Activated CD4-positive, alpha-beta T cell treated with anti-CD3 and anti-CD28 coated beads for 36 hours (primary cell): ENCODE results near the gene PCED1B. TPM values are rescaled to one million over a fixed set of nuclear protein-coding genes. Genes with fewer than 3 reads are reported as not detected.
"Not testable (repeated sequence)": the region's sequence is repeated elsewhere in the genome, so short reads cannot be mapped to it uniquely, and the experiment has no call there.

Source experiments
- ATAC-seq: fragments of 200-7000 bp; cut with Tn5 transposase; one replicate; pipeline ENCODE4 v1.10.0; 2021; ENCODE audit warnings: mild to moderate bottlenecking, moderate library complexity
- CTCF ChIA-PET: fragments of 350-600 bp; sonication (Branson Sonifier 250); formaldehyde crosslinking; loops from one replicate; lab custom pipeline; 2021; ENCODE audit warnings: antibody characterized with exemption; lab: Charles Lee
- POLR2A ChIA-PET: fragments of 350-600 bp; sonication (Branson Sonifier 250); formaldehyde crosslinking; loops from one replicate; lab custom pipeline; 2021; ENCODE audit warnings: antibody characterized with exemption, inconsistent platforms; lab: Charles Lee
- DNase-seq: peaks from one replicate; pipeline ENCODE4 v3.0.0-alpha.2; 2020
- H3K27ac Mint-ChIP-seq: one replicate; pipeline ENCODE4 v1.8.0; 2021; ENCODE audit warnings: mixed read lengths
- H3K27me3 Mint-ChIP-seq: one replicate; pipeline ENCODE4 v1.8.0; 2021; ENCODE audit warnings: mixed read lengths
- H3K36me3 Mint-ChIP-seq: one replicate; pipeline ENCODE4 v1.8.0; 2021; ENCODE audit warnings: low read depth, mixed read lengths
- H3K4me1 Mint-ChIP-seq: one replicate; pipeline ENCODE4 v1.8.0; 2021; ENCODE audit warnings: mixed read lengths
- H3K4me3 Mint-ChIP-seq: one replicate; pipeline ENCODE4 v1.8.0; 2021; ENCODE audit warnings: mild to moderate bottlenecking, moderate library complexity, mixed read lengths
- H3K9me3 Mint-ChIP-seq: one replicate; pipeline ENCODE4 v1.8.0; 2021; ENCODE audit warnings: low read depth, mixed read lengths
- intact Hi-C, 2 experiments: fragments of 100-400 bp; cut with DNase I in 1 of 2; cut with micrococcal nuclease in 1 of 2; formaldehyde crosslinking; loops; one replicate each; pipeline versions ENCODE4 v1.14.2 to v1.15.1; 2022 to 2024; cut with DNase I, micrococcal nuclease
- total RNA-seq, 2 experiments: library from RNA; stranded (reverse); gene quantifications; one replicate each; pipeline ENCODE4 v1.2.3, GENCODE V29; 2021

Gene PCED1B
- total RNA-seq, 2 experiments from 2014 or later, result 76.3 to 82.3 TPM

- intact Hi-C loops, result loop anchor here (1.0 to 10.0 kb wide), 11 partner anchors 61 to 1491 kb away; partner anchors contain the start of genes ARID2 (in 2 of the 2), AMIGO2 (in 1 of the 2), PCED1B (in 1 of the 2) and RPAP3 (in 1 of the 2)
- H3K4me3 Mint-ChIP-seq, result peak overlapping the region; percentile 89
- ATAC-seq (peak; percentile 43), DNase-seq (peak; percentile 81)
- peak overlapping the region; percentile 96 for H3K27ac Mint-ChIP-seq
- peaks cover 82% of the 10 kb centered on the region for H3K36me3 Mint-ChIP-seq
- no peaks in the 10 kb centered on the region for H3K9me3 Mint-ChIP-seq
- peaks cover 38% of the 10 kb centered on the region for H3K4me1 Mint-ChIP-seq
- CTCF ChIA-PET, result interaction anchor here (0.7 to 3.8 kb wide), 15 partner anchors 9 to 471 kb away, joined by 3 to 32 read pairs (median 4); no protein-coding TSS in a partner anchor
- POLR2A ChIA-PET, result interaction anchor here (0.7 to 1.6 kb wide), 7 partner anchors 9 to 181 kb away, joined by 3 to 9 read pairs (median 5); partner anchors contain the start of genes AMIGO2 and PCED1B
- H3K27me3 Mint-ChIP-seq, result no peaks in the 10 kb centered on the region
Measured at GRCh38 chr12:47216150-47216677, 136.8 kb downstream of the PCED1B start.

- Mint-ChIP-seq H3K4me3 (peak overlapping the region; percentile 89), H3K36me3 (peaks cover 86% of the 10 kb centered on the region), H3K4me1 (peaks cover 42% of the 10 kb centered on the region), H3K27ac (peak overlapping the region; percentile 96)
- not testable (repeated sequence) for H3K9me3 Mint-ChIP-seq, H3K27me3 Mint-ChIP-seq, ATAC-seq
- peak; percentile 53 for DNase-seq
- intact Hi-C loops, result loop anchor here (2.0 to 10.0 kb wide), 9 partner anchors 59 to 1493 kb away; partner anchors contain the start of genes ARID2 (in 2 of the 2), AMIGO2 (in 1 of the 2), PCED1B (in 1 of the 2) and RPAP3 (in 1 of the 2)
- CTCF ChIA-PET, result interaction anchor here (1.2 to 3.2 kb wide), 5 partner anchors 9 to 185 kb away, joined by 5 to 19 read pairs (median 5); no protein-coding TSS in a partner anchor
- POLR2A ChIA-PET, result interaction anchor here (0.8 to 1.3 kb wide), 4 partner anchors 10 to 202 kb away, joined by 4 to 10 read pairs (median 4); no protein-coding TSS in a partner anchor
Measured at GRCh38 chr12:47217595-47217869, 138.1 kb downstream of the PCED1B start.

GRCh38 chr12:47218191-47218654 is 138.8 kb downstream of the PCED1B start:
- DNase-seq (peak; percentile 73), ATAC-seq (peak; percentile 42)
- Mint-ChIP-seq H3K4me3 (peak overlapping the region; percentile 89), H3K9me3 (no peaks in the 10 kb centered on the region), H3K36me3 (peaks cover 86% of the 10 kb centered on the region), H3K27me3 (no peaks in the 10 kb centered on the region), H3K4me1 (peaks cover 43% of the 10 kb centered on the region), H3K27ac (peak overlapping the region; percentile 96)
- intact Hi-C loops, result loop anchor here (5.0 to 10.0 kb wide), 6 partner anchors 186 to 1493 kb away; partner anchors contain the start of genes ARID2 (in 2 of the 2), RPAP3 (in 1 of the 2), SCAF11 (in 1 of the 2) and SLC38A2 (in 1 of the 2)
- POLR2A ChIA-PET, result interaction anchor here (0.6 to 1.3 kb wide), 8 partner anchors 11 to 201 kb away, joined by 3 to 10 read pairs (median 4); partner anchors contain the start of gene AMIGO2
- CTCF ChIA-PET, result interaction anchor here (0.5 to 1.5 kb wide), 10 partner anchors 8 to 186 kb away, joined by 3 to 7 read pairs (median 4); no protein-coding TSS in a partner anchor

- Mint-ChIP-seq H3K9me3 (no peaks in the 10 kb centered on the region), H3K4me3 (peak overlapping the region; percentile 89), H3K27ac (peak overlapping the region; percentile 86), H3K27me3 (no peaks in the 10 kb centered on the region), H3K36me3 (peaks cover 83% of the 10 kb centered on the region), H3K4me1 (peaks cover 47% of the 10 kb centered on the region)
- intact Hi-C loops, result loop anchor here (5.0 to 10.0 kb wide), 6 partner anchors 187 to 1494 kb away; partner anchors contain the start of genes ARID2 (in 2 of the 2), RPAP3 (in 1 of the 2), SCAF11 (in 1 of the 2) and SLC38A2 (in 1 of the 2)
- DNase-seq, result no peak
- ATAC-seq, result no peak
- ChIA-PET POLR2A (interaction anchor here (0.7 to 1.1 kb wide), 3 partner anchors 12 to 139 kb away, joined by 3 to 5 read pairs (median 5); partner anchors contain the start of gene AMIGO2), CTCF (interaction anchor here (0.6 to 1.4 kb wide), 12 partner anchors 9 to 186 kb away, joined by 3 to 10 read pairs (median 4); no protein-coding TSS in a partner anchor)
Measured at GRCh38 chr12:47219243-47219642, 139.8 kb downstream of the PCED1B start.

- peaks cover 67% of the 10 kb centered on the region for H3K4me1 Mint-ChIP-seq
- intact Hi-C loops, result loop anchor here in 1 of 2 experiments (2.0 kb wide), 1 partner anchor 55 kb away; no protein-coding TSS in a partner anchor
- CTCF ChIA-PET, result interaction anchor here (0.9 to 1.6 kb wide), 2 partner anchors 86 to 151 kb away, joined by 3 read pairs; no protein-coding TSS in a partner anchor
Measured at GRCh38 chr12:47221256-47222023, 142.0 kb downstream of the PCED1B start.

GRCh38 chr12:47222520-47223030 is 143.2 kb downstream of the PCED1B start:
- CTCF ChIA-PET, result interaction anchor here (1.6 kb wide), 1 partner anchor 152 kb away, joined by 3 read pairs; no protein-coding TSS in a partner anchor
- H3K4me3 Mint-ChIP-seq, result peak overlapping the region; percentile 72
- POLR2A ChIA-PET, result interaction anchor here (0.7 kb wide), 1 partner anchor 54 kb away, joined by 7 read pairs; no protein-coding TSS in a partner anchor
- H3K4me1 Mint-ChIP-seq, result peaks cover 72% of the 10 kb centered on the region
- no peaks in the 10 kb centered on the region for H3K9me3 Mint-ChIP-seq
- H3K27me3 Mint-ChIP-seq, result no peaks in the 10 kb centered on the region
- ATAC-seq (no peak), DNase-seq (no peak)
- H3K36me3 Mint-ChIP-seq, result peaks cover 82% of the 10 kb centered on the region
- peak overlapping the region; percentile 97 for H3K27ac Mint-ChIP-seq
- intact Hi-C loops, result no loop called here

More at GRCh38 chr12:47221256-47222023, 142.0 kb downstream of the PCED1B start:
- DNase-seq (no peak), ATAC-seq (no peak)
- no peaks in the 10 kb centered on the region for H3K27me3 Mint-ChIP-seq
- POLR2A ChIA-PET, result interaction anchor here (0.7 to 1.2 kb wide), 2 partner anchors 55 to 175 kb away, joined by 6 to 7 read pairs; no protein-coding TSS in a partner anchor
- H3K27ac Mint-ChIP-seq, result peak overlapping the region; percentile 88
- no peaks in the 10 kb centered on the region for H3K9me3 Mint-ChIP-seq
- peaks cover 85% of the 10 kb centered on the region for H3K36me3 Mint-ChIP-seq
- peak overlapping the region; percentile 72 for H3K4me3 Mint-ChIP-seq

GRCh38 chr12:47223031-47223847 is 143.8 kb downstream of the PCED1B start:
- no peaks in the 10 kb centered on the region for H3K27me3 Mint-ChIP-seq
- no peaks in the 10 kb centered on the region for H3K9me3 Mint-ChIP-seq
- ChIA-PET POLR2A (no interaction called here), CTCF (interaction anchor here (0.7 to 1.6 kb wide), 2 partner anchors 58 to 153 kb away, joined by 3 read pairs; no protein-coding TSS in a partner anchor)
- H3K36me3 Mint-ChIP-seq, result peaks cover 82% of the 10 kb centered on the region
- H3K4me1 Mint-ChIP-seq, result peaks cover 74% of the 10 kb centered on the region
- intact Hi-C loops, result no loop called here
- peak overlapping the region; percentile 97 for H3K27ac Mint-ChIP-seq
- ATAC-seq, result peak; percentile 33
- H3K4me3 Mint-ChIP-seq, result peak overlapping the region; percentile 72
- DNase-seq, result no peak

GRCh38 chr12:47223848-47224213 is 144.4 kb downstream of the PCED1B start:
- intact Hi-C loops, result no loop called here
- DNase-seq, result no peak

GRCh38 chr12:47224563-47225133 is 145.2 kb downstream of the PCED1B start:
- H3K27ac Mint-ChIP-seq, result peak overlapping the region; percentile 72
- no peaks in the 10 kb centered on the region for H3K27me3 Mint-ChIP-seq
- no peaks in the 10 kb centered on the region for H3K9me3 Mint-ChIP-seq
- POLR2A ChIA-PET, result no interaction called here
- ATAC-seq, result no peak
- intact Hi-C loops, result no loop called here
- CTCF ChIA-PET, result interaction anchor here (0.7 kb wide), 1 partner anchor 16 kb away, joined by 3 read pairs; no protein-coding TSS in a partner anchor
- H3K4me3 Mint-ChIP-seq, result peak overlapping the region; percentile 54
- no peak for DNase-seq
- peaks cover 81% of the 10 kb centered on the region for H3K4me1 Mint-ChIP-seq
- H3K36me3 Mint-ChIP-seq, result peaks cover 82% of the 10 kb centered on the region

More at GRCh38 chr12:47223848-47224213, 144.4 kb downstream of the PCED1B start:
- Mint-ChIP-seq H3K27me3 (no peaks in the 10 kb centered on the region), H3K36me3 (peaks cover 83% of the 10 kb centered on the region), H3K4me3 (peak overlapping the region; percentile 72), H3K9me3 (no peaks in the 10 kb centered on the region), H3K4me1 (peaks cover 77% of the 10 kb centered on the region), H3K27ac (peak overlapping the region; percentile 97)
- ChIA-PET CTCF (interaction anchor here (0.6 kb wide), 1 partner anchor 21 kb away, joined by 5 read pairs; no protein-coding TSS in a partner anchor), POLR2A (no interaction called here)
- ATAC-seq, result no peak
